ENCODE data around the gene ING4. TPM values are rescaled to one million over a fixed set of nuclear protein-coding genes. Genes with fewer than 3 reads are reported as not detected.

ING4 gene
- total and polyA plus RNA-seq, 2 of the 13 experiments (the other 11 are each of a cell fraction or from before 2014, with no cell fraction given), result 14.4 to 32.4 TPM

- TF ChIP-seq ZNF407 (CRISPR knock-in tag; IDR thresholded peaks at IDR 0.05; ENCODE audit: not compliant biosample characterization), result no peak
- TF ChIP-seq SMARCE1 (IDR thresholded peaks at IDR 0.05; ENCODE audit: borderline replicate concordance), result no peak
- TF ChIP-seq ARNT (IDR thresholded peaks at IDR 0.05), result no peak
- no peak for TF ChIP-seq ZNF430 (CRISPR knock-in tag; IDR thresholded peaks at IDR 0.05)
- peak; percentile 49 to 92; a peak in 2 of 4 replicates for TF ChIP-seq HMGXB4 (CRISPR knock-in tag; IDR thresholded peaks at IDR 0.05; ENCODE audit: borderline replicate concordance in 1 of 2, low read depth in 1 of 2)
- TF ChIP-seq ZNF235 (CRISPR knock-in tag; IDR thresholded peaks at IDR 0.05; ENCODE audit: borderline replicate concordance), result no peak
- TF ChIP-seq ZBTB21 (CRISPR knock-in tag; IDR thresholded peaks at IDR 0.05), result no peak
- no peak for TF ChIP-seq ZNF34 (CRISPR knock-in tag; IDR thresholded peaks at IDR 0.05; ENCODE audit: borderline replicate concordance)
- TF ChIP-seq GLMP (CRISPR knock-in tag; IDR thresholded peaks at IDR 0.05; ENCODE audit: borderline replicate concordance), result no peak
- TF ChIP-seq MXD3 (CRISPR knock-in tag; IDR thresholded peaks at IDR 0.05), result 0 out of 2 replicates have a peak, but pooled peaks have one; percentile 35
- 0 out of 2 replicates have a peak, but pooled peaks have one; percentile 77 for TF ChIP-seq LBX2 (CRISPR knock-in tag; IDR thresholded peaks at IDR 0.05; ENCODE audit: borderline replicate concordance)
- TF ChIP-seq GPN1 (CRISPR knock-in tag; IDR thresholded peaks at IDR 0.05; ENCODE audit: borderline replicate concordance), result no peak
- TF ChIP-seq MXD4 (CRISPR knock-in tag; IDR thresholded peaks at IDR 0.05), result no peak
- TF ChIP-seq SSRP1 (CRISPR knock-in tag; IDR thresholded peaks at IDR 0.05), result peak; percentile 40; the same call in 1 of the 2 replicates
- TF ChIP-seq REPIN1 (CRISPR knock-in tag; IDR thresholded peaks at IDR 0.05; ENCODE audit: borderline replicate concordance, low read depth), result no peak; the same call in 1 of the 2 replicates
- no peak for TF ChIP-seq ZNF33B (CRISPR knock-in tag; IDR thresholded peaks at IDR 0.05)
- TF ChIP-seq ZZZ3 (CRISPR knock-in tag; IDR thresholded peaks at IDR 0.05; ENCODE audit: borderline replicate concordance), result no peak; the same call in 1 of the 2 replicates
Measured at GRCh38 chr12:6613776-6614512, 49.0 kb downstream of the ING4 start (continued).
